Stimulated activated CD8-positive, alpha-beta memory T cell treated with anti-CD3 and anti-CD28 coated beads, Interleukin-12 subunit alpha, Interleukin-12 subunit beta, amount 100 ng/mL, for 4 hours (primary cell): ENCODE data around the gene RTP4.

Source experiments
- DNase-seq: peaks from one replicate; pipeline ENCODE4 v3.0.0-alpha.2; 2020; ENCODE audit warnings: low read depth

The RTP4 gene

GRCh38 chr3:187368251-187369088 is at the start of gene RTP4:
TSS of gene RTP4 (plus strand) at chr3:187368385. CDS start at chr3:187368442, 57 bp downstream.
- peak; percentile 1 for DNase-seq

- no peak for DNase-seq
Measured at GRCh38 chr3:187318819-187319616, 49.2 kb upstream of the RTP4 start.

DNA sequence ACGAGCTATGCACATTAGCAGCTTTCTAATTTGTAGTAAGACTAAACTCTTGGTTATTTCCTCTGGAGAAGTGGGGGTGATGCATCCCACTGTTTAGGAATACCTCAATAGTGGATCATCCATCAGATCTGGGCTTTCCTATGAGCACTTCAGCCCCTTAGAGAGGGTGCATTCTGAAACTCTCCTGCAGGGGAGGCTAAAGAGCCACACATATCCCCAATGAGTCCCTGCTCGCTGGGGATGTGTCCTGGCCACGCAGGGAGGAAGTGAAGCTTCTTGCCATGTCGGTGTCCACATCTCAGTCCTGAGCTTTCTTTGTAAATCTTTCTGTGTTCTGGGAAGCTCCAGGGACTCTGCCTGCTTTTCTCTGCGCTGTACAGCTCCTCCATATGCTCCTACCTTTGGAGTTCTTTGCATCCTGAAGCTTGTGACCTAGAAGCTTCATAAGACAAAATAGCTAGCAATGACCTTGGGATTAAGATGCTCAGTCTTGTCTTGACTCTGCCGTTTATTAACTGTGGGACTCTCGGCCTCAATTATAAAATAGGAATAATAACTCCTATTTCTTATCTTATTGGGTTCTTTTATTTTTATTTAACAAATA is 48.4 kb upstream of the RTP4 start:
- DNase-seq = no peak

GRCh38 chr3:187321766-187322165 is 46.4 kb upstream of the RTP4 start:
- no peak for DNase-seq

DNA sequence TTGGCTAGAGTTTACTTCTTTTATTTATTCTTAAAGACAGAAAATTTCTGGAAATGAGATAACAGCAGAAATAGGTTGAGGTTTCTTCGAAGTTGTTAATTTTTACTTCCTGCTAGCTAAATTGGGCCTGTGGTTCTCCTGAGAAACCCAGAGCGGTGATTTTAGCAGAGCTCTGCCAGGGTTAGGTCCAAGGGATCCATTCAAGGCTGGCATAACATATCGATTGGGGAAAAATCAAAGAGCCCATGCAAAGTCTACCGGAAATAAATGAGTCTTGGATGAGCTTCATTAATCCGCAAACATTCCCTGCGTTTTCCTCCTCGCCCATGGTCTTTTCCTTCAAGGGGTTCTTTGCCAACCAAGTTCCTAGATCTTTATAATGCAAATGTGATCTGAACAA is 45.9 kb upstream of the RTP4 start:
- DNase-seq = no peak

GRCh38 chr3:187323091-187323490 is 45.1 kb upstream of the RTP4 start:
- no peak for DNase-seq

DNA sequence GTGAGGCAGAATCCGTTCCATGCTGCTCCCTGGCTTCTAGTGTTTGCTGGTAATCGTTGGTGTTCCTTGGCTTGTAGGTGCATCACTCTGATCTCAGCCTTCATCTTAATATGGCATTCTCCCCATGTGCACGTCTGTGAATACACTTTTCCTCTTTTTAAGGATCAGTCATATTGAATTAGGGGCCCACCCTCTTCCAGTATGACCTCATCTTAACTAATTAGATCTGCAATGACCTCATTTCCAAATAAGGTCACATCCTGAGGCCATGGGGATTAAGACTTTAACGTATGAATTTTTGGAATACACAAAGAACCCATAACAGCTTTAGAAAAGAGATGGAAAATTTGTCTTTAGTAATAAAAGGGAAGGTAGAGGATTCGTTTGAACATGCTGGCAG is 42.6 kb upstream of the RTP4 start:
- no peak for DNase-seq

DNA sequence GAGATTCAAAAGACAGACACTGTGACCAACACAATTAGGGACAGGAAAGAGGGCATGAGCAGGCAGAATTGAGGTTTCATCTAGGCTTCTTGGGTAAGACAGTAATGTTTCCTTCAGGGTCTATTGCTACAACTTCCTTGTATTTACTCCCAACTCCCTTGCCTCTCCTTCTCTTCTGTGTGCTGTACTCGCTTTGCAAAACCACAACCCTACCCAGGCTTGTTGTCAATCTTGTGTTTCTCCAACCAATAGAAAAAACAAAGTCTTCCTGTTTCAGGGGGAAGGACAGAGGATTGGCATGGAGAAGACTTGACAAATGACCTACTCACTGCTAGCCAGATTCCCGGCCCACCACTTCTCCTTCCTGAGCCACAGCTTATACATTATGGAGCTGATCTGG is 40.3 kb upstream of the RTP4 start:
- DNase-seq = no peak

- DNase-seq = no peak
Measured at GRCh38 chr3:187328691-187329090, 39.5 kb upstream of the RTP4 start.

DNA sequence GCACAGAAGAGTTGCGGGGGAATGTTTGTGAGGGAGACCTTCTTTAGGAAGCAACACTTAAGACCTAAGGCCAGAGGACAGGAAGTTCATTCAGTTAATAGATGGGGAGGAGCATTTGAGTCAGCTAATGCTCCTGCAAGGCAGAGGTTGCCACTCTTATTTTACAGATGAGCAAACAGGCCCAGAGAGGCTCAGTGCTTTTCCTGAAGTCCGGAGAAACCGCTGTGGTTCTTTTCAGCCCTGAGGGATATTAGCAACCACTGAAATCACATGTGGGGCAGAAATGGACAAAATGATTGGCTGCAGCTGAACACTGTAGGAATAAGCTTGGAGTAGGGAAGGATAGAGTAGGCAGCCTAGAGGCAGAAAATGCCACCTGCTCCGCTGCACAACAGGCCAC is 33.3 kb upstream of the RTP4 start:
- no peak for DNase-seq

DNA sequence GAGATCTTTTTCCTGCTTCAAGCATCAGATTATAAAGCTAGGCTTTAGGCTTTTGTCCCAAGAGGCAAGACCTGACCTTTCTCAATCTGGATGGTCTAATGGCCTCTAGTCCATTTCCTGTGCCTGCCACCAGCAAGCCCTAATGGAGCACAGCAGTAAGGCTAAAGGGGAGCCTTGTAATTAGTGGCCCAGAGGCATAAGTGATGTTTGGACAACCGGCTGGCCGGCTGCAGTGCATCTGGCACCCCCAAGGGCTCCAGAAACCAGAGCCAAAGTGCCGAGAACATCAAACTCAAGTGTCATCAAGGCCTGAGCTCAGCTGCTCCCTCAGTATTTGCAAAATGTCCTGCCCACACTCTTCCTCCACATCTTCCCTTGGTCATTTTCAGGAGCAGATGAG is 31.9 kb upstream of the RTP4 start:
- no peak for DNase-seq

DNA sequence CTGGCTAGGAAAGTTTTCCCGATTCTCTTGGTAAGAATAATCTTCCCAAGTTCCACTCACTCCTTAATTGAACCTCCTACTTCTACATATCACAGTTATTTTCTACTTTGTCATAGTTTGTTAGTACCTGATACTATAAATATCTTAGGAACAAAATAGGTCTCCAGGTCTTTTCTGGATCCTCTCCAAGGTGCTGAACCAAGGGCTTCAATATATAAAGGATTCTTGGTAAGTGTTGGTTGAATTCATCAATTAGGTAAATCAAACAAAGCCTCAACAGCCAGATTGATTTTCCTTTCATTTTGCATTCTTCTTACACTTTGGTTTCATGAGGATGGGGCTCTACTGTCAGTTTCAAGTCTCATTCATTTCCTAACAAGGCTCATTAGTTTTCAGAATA is 27.6 kb upstream of the RTP4 start:
- DNase-seq = no peak

DNA sequence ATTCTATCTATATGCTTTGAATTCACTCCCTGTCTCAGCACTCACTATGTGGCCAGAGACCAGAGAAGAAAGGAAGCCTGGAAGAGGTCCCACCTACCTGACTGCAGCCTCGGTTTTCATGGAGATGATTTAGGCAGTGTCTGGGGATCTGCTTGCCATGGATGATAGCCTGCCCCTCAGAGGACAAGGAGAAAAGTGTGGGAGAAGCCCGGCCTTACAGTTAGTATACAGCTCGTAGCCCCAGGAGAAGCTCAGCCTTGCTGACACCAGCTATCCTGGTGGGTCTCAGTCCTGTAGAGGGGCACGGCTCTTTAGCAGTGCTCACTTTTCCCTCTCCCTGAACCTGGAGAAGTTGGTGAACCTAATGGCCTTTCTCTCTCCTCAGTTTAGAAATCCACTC is 25.9 kb upstream of the RTP4 start:
- DNase-seq = no peak

DNA sequence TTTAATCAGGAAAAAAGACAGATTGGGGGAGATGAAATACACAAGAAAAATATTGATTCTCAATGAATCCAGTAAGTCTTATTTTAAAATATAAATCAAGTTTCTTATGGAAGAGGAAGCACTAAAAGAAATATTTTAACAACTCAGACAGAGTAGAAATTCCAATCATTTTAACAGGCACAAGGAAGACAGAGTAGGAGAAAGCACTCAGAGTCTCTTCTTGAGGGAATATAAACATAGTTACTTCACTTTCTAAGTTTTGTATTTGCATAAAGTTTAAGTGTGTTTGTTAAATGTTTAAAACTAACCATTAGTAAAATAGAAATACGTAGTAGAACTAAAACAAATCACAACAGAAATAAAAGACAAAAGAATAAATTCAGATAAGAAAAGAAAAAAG is 24.5 kb upstream of the RTP4 start:
- DNase-seq = no peak

DNA sequence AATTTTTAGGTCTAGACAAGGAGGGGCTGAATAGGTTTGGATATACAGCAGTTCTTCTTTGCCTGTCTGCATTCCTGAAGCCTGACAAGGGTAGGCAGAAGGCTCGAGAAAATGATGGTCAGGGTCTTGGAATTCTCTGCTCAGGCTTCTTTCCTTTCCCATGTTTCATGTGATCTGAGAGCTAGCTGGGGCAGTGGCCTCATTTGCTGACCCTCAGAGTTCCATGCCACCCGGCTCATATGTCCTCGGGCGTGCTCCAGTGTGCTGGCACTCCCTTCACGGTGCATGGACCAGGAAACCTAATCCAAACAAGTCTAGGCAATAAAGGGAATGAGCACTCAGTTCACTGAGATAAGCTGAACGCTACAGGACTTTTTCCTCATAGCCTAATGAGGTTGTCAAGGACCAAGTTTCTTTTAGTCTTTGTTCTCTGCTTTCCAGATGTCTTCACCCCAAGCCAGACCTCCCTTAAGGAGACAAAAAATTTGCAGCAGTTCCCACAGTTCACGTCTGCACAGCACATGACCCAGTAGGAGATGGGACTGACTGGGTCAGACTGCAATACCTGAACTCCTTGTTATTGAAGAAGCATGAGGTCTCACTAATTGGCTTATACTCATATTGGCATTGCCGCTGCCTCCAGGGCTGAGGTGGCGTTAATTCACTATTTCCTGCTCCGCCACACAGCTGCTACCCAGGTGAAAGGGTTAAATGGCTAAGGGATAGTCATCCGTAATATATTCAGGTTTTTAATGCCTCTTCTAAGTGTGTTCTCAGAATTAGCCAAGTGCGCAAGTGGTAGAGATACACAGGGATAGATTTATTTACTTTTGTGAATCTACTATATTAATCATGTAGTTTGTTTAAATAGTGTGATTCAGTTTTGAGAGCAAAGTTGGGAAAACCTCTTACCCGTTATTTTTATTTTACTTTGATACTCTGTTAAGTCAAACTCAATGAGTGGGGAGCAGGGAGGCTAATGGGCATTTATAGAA is 15.3 kb upstream of the RTP4 start:
- DNase-seq = no peak

DNA sequence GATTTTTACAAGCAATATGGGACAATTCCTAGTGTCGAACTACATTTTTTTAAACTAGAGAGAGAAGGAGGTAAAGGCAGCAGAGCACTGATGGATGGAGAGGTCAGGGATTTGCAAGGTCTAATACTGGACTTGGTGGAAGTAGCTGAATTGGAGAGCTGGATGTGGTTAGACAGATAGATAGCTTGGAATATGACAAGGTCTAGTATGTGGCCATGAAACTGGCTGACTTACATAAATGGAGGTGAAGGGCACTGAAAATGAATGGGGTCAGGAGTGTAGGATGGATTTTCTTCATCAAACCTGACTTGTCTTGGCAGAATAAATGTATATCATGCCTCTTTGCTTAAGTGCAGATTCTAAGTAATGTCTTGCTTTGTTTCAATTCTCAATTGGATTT is 10.1 kb upstream of the RTP4 start:
- DNase-seq = no peak

DNA sequence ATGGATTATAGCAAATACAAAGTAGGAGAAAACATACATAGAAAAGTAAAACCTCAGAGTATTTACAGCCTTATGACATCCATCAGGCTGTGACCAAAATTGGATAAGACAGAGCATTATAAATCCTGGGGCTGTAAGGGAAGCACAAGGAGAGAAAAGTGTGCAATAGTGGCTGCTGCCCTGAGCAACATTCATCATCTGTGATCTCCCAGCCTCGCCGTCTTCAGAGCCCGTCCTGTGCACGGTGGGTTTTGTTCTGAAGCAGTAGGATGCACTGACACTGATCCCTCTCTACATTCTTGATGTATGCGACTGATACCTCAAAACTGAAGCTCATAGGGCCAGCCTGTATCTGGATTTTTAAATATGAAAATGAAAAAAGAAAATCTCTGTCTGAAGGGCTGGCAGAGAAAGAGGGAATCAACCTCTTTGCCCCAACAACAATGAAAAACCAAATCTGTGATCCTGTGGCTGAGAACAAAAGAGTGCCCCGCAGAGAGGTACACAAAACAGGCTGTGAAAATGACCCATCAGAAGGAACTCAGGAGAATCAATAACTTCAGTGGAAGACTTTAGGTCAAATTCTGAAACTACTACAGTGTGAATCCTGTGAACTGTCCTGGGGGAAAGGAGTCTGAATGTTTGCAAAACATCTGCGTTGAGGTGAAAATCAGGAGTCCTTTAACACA is 8.2 kb upstream of the RTP4 start:
- no peak for DNase-seq

DNA sequence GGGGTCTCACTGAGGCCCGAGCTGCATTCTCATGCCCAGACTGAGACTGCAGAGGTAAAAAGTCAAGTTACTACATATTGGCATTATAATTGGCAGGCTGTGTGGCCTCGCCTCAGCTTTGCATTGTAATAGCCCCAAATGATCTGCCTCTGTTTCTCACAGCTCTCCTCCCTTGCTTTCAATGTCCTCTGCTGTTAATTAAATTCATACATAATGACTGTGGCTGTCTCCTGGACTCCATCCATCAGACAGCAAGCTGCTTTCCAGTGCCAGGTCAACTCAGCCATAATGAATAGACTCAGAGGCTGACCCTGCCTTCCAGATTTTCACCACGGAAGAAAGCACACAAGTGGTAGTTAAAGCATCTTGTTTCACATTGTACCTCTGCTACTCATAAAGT is 7.6 kb upstream of the RTP4 start:
- no peak for DNase-seq

GRCh38 chr3:187361835-187362234 is 6.3 kb upstream of the RTP4 start:
- no peak for DNase-seq

DNA sequence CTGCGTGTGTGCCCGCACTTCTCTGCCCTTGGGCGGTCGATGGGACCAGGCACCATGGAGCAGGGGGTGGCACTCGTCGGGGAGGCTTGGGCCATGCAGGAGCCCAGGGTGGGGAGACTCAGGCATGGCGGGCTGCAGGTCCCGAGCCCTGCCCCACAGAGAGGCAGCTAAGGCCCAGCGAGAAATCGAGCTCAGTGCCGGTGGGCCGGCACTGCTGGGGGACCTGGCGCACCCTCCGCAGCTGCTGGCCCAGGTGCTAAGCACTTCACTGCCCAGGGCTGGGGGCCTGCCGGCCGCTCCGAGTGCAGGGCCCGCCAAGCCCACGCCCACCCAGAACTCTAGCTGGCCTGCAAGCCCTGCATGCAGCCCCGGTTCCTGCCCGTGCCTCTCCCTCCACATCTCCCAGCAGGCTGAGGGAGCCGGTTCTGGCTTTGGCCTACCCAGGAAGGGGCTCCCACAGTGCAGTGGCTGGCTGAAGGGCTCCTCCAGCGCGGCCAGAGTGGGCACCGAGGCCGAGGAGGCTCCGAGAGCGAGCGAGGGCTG is 553 bp upstream of the RTP4 start:
- no peak for DNase-seq

DNA sequence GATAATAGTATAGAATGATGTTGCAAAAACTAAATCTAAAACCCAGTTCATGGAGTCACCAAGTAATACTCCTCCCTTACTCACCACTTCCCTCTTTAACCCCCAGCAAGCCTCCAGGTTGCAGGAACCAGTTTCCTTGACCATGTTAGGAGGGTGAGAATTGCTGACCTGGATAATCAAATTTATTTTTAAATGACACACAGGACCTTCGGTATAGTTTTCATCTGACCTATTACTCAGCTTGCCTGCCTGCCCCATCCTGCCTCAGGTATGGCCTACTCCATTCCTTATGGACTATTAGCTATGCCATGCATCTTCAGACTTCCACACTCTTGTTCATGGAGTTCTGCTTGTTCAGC is 883 bp downstream of the RTP4 start:
- no peak for DNase-seq
